HEK293T (cell line): ENCODE measurements around the gene GPR143.

Experiments used
- CTCF ChIA-PET: fragments of 350-600 bp; formaldehyde crosslinking; extraction: SDS; loops from one replicate; lab custom pipeline; 2021; ENCODE audit warnings: antibody characterized with exemption, inconsistent platforms; lab: Yijun Ruan, JAX
- POLR2A ChIA-PET: fragments of 350-600 bp; formaldehyde crosslinking; extraction: SDS; loops from one replicate; lab custom pipeline; 2020; ENCODE audit warnings: antibody characterized with exemption, inconsistent platforms; lab: Yijun Ruan, JAX
- DNase-seq: peaks from one replicate; pipeline ENCODE4 v3.0.0; 2012; ENCODE audit warnings: mixed read lengths; ENCODE audit errors: extremely low spot score
- ARNT ChIP-seq: fragments of 450-650 bp; IDR thresholded peaks from 2 replicates; pipeline ENCODE4 v1.6.1; 2017; ENCODE audit warnings: mild to moderate bottlenecking
- BHLHE40 ChIP-seq: fragments of 450-650 bp; IDR thresholded peaks from 2 replicates; pipeline ENCODE4 v1.6.1; 2016; ENCODE audit warnings: mild to moderate bottlenecking, moderate library complexity, borderline replicate concordance
- FOXA1 ChIP-seq: fragments of 450-650 bp; IDR thresholded peaks from 2 replicates; pipeline ENCODE4 v1.6.1; 2016; ENCODE audit warnings: mild to moderate bottlenecking
- FOXK2 ChIP-seq: fragments of 450-650 bp; IDR thresholded peaks from 2 replicates; pipeline ENCODE4 v1.6.1; 2016; ENCODE audit warnings: mild to moderate bottlenecking
- FOXM1 ChIP-seq: fragments of 450-650 bp; IDR thresholded peaks from 2 replicates; pipeline ENCODE4 v1.6.1; 2017; ENCODE audit warnings: mild to moderate bottlenecking, borderline replicate concordance
- HDGF ChIP-seq: fragments of 450-650 bp; IDR thresholded peaks from 2 replicates; pipeline ENCODE4 v1.6.1; 2017; ENCODE audit warnings: antibody characterized with exemption, borderline replicate concordance
- NFRKB ChIP-seq: fragments of 450-650 bp; IDR thresholded peaks from 2 replicates; pipeline ENCODE4 v1.6.1; 2016; ENCODE audit warnings: mild to moderate bottlenecking, moderate library complexity
- SP1 ChIP-seq: fragments of 450-650 bp; IDR thresholded peaks from 2 replicates; pipeline ENCODE4 v1.6.1; 2017
- ZNF384 ChIP-seq: fragments of 450-650 bp; IDR thresholded peaks from 2 replicates; pipeline ENCODE4 v1.6.1; 2016

The GPR143 gene

GRCh38 chrX:9676306-9676705 lies 89.3 kb downstream of the GPR143 start:
- TF ChIP-seq BHLHE40: no peak
- no peak for TF ChIP-seq NFRKB
- TF ChIP-seq ZNF384: no peak
- TF ChIP-seq ARNT: no peak
- no peak for TF ChIP-seq FOXA1
- no peak for TF ChIP-seq FOXK2
- no peak for TF ChIP-seq HDGF
- TF ChIP-seq SP1: no peak
- no peak for TF ChIP-seq FOXM1
- ChIA-PET CTCF (no interaction called here), POLR2A (no interaction called here)
- DNase-seq: no peak
